CD4-positive, alpha-beta T cell treated with Interleukin-12 subunit alpha and Interleukin-12 subunit beta, for 1 hour (primary cell): ENCODE data around the gene CHST15.
A peak's percentile ranks its signal among the peaks of the same experiment; 100 is the strongest.

Experiments used
- DNase-seq: peaks from one replicate; pipeline ENCODE4 v3.0.0-alpha.2; 2020

Gene CHST15

GRCh38 chr10:124062390-124062789 is 31.0 kb downstream of the CHST15 start:
- no peak for DNase-seq

GRCh38 chr10:124061030-124061429 is 32.4 kb downstream of the CHST15 start:
- no peak for DNase-seq

GRCh38 chr10:124060148-124060720 is 33.2 kb downstream of the CHST15 start:
- no peak for DNase-seq

GRCh38 chr10:124059551-124059950 is 33.8 kb downstream of the CHST15 start:
- DNase-seq, result no peak

DNA sequence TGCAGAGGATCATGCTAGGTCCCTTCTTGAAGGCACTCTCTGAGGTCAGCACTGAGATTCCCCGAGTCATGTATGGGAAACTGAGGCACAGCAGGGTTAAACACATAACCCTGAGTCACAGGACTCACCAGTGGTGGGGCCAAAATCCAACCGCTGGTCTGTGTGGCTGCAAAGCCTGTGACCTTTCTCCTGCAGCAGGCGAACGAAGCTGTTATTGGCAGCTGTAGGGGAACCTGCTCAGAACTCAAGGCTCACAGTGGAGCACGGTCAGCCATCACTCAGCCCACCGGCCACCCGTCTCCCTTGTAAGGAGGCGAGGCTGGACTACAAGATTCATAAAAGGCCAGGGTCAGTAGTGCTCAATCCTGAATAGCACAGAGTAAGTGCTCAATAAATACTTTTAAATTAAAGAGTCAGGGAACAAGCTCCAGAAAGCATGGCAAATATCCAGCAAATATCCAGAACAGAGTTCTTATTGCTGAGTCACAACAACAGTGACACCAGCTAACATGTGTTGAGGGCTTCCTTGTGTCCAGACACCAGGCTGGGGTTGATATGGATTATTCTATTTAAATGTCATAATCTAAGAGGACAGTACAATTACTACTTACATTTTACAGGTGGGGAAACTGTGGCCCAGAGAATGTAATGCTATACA is 34.9 kb downstream of the CHST15 start:
- no peak for DNase-seq

DNA sequence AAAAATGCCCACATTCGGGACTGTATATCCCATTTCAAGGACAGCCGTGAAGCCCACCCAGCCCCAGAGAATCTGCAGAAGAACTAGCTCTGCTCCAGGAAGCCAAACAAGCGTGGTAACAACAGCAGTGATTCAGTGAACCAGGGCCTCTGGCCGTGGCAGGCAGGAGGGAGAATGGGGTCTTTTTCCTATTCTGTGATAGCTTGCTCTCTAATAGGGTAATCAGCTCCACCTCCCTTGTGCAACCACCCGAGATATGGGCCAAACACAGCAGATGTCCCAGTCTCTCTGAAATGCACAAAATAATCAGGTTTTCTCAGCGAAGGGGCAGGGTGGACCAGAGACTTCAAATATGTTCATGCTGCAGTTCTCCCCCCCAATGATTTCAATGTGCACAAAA is 35.8 kb downstream of the CHST15 start:
- no peak for DNase-seq

GRCh38 chr10:124056337-124056980 is 36.9 kb downstream of the CHST15 start:
- DNase-seq, result no peak

- no peak for DNase-seq
Measured at GRCh38 chr10:124053971-124054370, 39.4 kb downstream of the CHST15 start.

DNA sequence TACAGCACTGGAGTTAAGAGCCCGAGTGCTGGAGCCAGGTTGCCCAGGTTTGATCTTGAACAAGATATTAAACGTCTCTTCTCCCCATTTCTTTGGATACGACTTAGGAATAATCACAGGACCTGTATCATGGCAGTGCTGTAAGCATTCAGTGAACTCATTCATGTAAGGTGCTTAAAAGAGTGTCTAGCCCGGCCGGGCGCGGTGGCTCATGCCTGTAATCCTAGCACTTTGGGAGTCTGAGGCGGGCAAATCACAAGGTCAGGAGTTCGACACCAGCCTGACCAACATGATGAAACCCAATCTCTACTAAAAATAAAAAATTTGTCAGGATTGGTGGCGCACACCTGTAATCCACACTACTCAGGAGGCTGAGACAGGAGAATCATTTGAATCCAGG is 40.8 kb downstream of the CHST15 start:
- DNase-seq, result no peak

DNA sequence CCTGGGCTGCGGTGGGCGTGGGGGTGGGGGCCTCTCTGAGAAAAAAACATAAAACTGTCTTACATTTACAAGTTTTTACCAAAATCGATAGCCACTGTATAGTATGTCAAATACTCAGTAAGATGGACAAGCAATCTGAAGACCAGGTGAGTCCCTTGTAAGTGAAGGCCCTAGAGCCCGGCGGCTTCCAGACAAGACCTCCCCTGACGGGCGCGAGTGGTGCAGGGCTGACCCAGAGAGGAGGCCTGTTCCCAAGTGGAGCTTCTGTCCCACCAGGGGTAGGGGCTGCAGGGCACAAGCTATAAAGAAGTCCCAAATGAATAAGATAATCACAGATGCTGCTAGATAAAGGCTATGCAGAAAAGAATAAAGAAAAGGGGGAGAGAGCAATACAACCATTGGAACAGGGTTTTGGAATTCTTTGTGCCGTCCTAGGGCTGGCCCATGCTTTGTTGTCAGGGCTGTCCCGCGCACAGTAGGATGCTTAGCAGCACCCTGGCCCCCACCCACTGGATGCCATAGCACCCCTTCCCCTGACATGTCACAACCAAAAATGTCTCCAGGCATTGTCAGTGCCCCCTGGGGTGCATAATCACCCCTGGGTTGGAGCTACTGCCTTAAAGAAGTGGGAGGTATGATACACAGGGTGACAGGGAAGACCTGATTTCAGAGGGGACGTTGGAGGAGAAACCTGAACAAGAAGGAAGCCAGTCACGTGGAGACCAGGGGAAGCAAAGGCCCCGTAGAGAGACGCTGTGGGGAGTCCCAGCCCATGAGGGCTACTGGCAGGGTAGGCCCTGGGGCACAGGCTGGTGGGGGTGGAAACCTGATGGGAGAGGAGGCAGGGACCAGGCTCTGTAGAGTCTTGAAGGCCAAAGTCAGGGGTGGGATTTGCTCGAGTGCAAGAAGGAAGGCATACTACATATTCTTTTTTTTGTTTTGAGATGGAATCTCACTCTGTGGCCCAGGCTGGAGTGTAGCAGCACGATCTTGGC is 43.1 kb downstream of the CHST15 start:
- DNase-seq, result no peak

GRCh38 chr10:124049484-124049883 is 43.9 kb downstream of the CHST15 start:
- DNase-seq, result no peak

GRCh38 chr10:124048371-124049290 is 44.8 kb downstream of the CHST15 start:
- no peak for DNase-seq

GRCh38 chr10:124047427-124048152 is 45.8 kb downstream of the CHST15 start:
- no peak for DNase-seq

DNA sequence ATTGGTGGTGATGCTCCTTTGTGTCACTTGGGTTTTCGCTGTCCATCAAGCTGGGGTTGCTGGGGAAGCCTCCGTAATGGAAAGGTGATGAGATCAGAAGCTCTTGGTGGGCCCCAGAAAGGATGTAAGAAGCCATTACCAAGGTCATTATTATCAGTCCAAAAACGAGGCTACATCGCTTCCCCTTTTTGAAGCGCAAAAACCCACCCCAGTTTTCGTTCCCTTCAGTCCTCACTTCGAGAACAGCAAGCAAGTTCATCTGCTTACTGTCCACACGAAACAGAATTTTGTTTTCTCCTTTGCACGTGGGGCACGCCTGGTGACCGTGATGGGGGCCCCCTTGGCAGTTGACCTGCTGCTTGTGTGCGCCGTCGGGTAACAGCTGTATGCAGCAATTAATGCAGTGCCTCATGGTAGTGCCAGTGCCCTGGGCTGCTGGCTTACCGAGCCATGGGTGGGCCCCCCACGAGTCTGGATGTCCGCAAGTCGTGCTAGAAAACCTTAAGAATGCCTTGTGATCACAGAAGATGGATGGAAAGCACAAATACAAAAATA is 47.5 kb downstream of the CHST15 start:
- DNase-seq, result no peak

GRCh38 chr10:124045276-124045675 is 48.1 kb downstream of the CHST15 start:
- DNase-seq, result no peak

DNA sequence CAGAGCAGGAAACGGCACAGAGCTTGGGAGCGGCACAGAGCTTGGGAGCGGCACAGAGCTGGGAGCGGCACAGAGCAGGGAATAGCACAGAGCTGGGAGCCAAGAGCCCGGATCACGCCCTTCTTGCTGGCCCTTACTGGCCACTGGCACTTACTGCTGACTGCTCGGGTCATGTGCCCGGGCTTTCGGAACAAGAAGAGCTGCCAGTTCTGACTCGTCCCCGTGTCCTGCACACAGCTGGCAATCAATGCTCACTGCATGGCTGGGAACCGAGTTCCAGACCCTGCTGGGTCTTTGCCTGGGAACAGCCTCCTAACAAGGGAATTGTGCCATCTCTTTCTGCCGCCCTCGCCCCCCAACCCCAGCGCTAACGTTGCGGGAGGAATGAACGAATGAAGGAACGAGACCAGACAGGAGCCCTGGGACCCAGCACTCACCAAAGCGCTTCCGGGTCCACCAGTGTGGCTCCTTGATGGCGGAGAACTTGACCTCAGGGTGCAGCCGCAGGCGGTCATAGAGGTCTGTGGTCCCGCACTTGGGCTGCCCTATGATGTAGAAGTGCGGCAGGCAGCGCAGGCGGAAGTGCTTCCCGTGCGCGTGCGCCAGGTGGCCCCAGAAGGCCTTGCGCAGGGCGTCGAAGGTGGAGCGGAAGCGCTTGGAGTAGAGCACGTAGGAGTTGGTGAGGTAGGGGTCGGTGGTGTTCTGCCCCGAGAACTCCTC is 49.1 kb downstream of the CHST15 start:
- DNase-seq, result no peak

- DNase-seq, result peak; percentile 15
Measured at GRCh38 chr10:124043310-124044142, 49.9 kb downstream of the CHST15 start.

- DNase-seq, result no peak
Measured at GRCh38 chr10:124042656-124043309, 50.6 kb downstream of the CHST15 start.
